ENCODE data around the gene C10orf88. TPM values are rescaled to one million over a fixed set of nuclear protein-coding genes. Genes with fewer than 3 reads are reported as not detected.

The C10orf88 gene
- total and polyA plus RNA-seq, 2 of the 8 experiments (the other 6 are each of a cell fraction or from before 2014, with no cell fraction given), result 3.2 to 11.0 TPM

- TF ChIP-seq, protein P1, sequence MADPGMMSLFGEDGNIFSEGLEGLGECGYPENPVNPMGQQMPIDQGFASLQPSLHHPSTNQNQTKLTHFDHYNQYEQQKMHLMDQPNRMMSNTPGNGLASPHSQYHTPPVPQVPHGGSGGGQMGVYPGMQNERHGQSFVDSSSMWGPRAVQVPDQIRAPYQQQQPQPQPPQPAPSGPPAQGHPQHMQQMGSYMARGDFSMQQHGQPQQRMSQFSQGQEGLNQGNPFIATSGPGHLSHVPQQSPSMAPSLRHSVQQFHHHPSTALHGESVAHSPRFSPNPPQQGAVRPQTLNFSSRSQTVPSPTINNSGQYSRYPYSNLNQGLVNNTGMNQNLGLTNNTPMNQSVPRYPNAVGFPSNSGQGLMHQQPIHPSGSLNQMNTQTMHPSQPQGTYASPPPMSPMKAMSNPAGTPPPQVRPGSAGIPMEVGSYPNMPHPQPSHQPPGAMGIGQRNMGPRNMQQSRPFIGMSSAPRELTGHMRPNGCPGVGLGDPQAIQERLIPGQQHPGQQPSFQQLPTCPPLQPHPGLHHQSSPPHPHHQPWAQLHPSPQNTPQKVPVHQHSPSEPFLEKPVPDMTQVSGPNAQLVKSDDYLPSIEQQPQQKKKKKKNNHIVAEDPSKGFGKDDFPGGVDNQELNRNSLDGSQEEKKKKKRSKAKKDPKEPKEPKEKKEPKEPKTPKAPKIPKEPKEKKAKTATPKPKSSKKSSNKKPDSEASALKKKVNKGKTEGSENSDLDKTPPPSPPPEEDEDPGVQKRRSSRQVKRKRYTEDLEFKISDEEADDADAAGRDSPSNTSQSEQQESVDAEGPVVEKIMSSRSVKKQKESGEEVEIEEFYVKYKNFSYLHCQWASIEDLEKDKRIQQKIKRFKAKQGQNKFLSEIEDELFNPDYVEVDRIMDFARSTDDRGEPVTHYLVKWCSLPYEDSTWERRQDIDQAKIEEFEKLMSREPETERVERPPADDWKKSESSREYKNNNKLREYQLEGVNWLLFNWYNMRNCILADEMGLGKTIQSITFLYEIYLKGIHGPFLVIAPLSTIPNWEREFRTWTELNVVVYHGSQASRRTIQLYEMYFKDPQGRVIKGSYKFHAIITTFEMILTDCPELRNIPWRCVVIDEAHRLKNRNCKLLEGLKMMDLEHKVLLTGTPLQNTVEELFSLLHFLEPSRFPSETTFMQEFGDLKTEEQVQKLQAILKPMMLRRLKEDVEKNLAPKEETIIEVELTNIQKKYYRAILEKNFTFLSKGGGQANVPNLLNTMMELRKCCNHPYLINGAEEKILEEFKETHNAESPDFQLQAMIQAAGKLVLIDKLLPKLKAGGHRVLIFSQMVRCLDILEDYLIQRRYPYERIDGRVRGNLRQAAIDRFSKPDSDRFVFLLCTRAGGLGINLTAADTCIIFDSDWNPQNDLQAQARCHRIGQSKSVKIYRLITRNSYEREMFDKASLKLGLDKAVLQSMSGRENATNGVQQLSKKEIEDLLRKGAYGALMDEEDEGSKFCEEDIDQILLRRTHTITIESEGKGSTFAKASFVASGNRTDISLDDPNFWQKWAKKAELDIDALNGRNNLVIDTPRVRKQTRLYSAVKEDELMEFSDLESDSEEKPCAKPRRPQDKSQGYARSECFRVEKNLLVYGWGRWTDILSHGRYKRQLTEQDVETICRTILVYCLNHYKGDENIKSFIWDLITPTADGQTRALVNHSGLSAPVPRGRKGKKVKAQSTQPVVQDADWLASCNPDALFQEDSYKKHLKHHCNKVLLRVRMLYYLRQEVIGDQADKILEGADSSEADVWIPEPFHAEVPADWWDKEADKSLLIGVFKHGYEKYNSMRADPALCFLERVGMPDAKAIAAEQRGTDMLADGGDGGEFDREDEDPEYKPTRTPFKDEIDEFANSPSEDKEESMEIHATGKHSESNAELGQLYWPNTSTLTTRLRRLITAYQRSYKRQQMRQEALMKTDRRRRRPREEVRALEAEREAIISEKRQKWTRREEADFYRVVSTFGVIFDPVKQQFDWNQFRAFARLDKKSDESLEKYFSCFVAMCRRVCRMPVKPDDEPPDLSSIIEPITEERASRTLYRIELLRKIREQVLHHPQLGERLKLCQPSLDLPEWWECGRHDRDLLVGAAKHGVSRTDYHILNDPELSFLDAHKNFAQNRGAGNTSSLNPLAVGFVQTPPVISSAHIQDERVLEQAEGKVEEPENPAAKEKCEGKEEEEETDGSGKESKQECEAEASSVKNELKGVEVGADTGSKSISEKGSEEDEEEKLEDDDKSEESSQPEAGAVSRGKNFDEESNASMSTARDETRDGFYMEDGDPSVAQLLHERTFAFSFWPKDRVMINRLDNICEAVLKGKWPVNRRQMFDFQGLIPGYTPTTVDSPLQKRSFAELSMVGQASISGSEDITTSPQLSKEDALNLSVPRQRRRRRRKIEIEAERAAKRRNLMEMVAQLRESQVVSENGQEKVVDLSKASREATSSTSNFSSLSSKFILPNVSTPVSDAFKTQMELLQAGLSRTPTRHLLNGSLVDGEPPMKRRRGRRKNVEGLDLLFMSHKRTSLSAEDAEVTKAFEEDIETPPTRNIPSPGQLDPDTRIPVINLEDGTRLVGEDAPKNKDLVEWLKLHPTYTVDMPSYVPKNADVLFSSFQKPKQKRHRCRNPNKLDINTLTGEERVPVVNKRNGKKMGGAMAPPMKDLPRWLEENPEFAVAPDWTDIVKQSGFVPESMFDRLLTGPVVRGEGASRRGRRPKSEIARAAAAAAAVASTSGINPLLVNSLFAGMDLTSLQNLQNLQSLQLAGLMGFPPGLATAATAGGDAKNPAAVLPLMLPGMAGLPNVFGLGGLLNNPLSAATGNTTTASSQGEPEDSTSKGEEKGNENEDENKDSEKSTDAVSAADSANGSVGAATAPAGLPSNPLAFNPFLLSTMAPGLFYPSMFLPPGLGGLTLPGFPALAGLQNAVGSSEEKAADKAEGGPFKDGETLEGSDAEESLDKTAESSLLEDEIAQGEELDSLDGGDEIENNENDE (IDR thresholded peaks at IDR 0.05; ENCODE audit: insufficient replicate concordance, low read length), result no peak
- no peak for TF ChIP-seq JUND (IDR thresholded peaks at IDR 0.05; ENCODE audit: low read length)
Measured at GRCh38 chr10:122915700-122916099, 38.3 kb downstream of the C10orf88 start (continued).
